ENCODE data around the gene CD276.

Gene CD276

GRCh38 chr15:73746261-73746660, 62.1 kb downstream of the CD276 start:
- Histone ChIP-seq H2AFZ (ENCODE audit: insufficient read depth, low read length, poor library complexity) (no peak overlapping the region), H4K12ac (ENCODE audit: low read depth, low read length) (no peak overlapping the region), H2AK5ac (ENCODE audit: low read length) (no peak overlapping the region), H3K18ac (ENCODE audit: low read length) (no peak overlapping the region), H3K79me2 (ENCODE audit: control insufficient read depth, insufficient read depth, low read length, poor library complexity) (no peaks in the 10 kb centered on the region), H3K4me3 (ENCODE audit: low read depth, low read length) (no peak overlapping the region), H4K8ac (ENCODE audit: low read depth, low read length) (no peak overlapping the region), H2BK5ac (ENCODE audit: low read depth, low read length, poor library complexity) (no peak overlapping the region), H3K9ac (ENCODE audit: low read length) (no peak overlapping the region), H3K27me3 (ENCODE audit: insufficient read depth, low read length) (peaks cover 10% of the 10 kb centered on the region), H3K9me3 (ENCODE audit: insufficient read depth, low read depth, low read length) (peaks cover 2% of the 10 kb centered on the region), H3K23ac (ENCODE audit: low read length) (no peak overlapping the region), H2BK12ac (ENCODE audit: low read length) (no peak overlapping the region), H3K4me1 (ENCODE audit: control insufficient read depth in 1 of 2, insufficient read depth in 2 of 2, low read length in 2 of 2) (peaks cover 8 to 15% of the 10 kb centered on the region in 2 experiments), H3K36me3 (ENCODE audit: control insufficient read depth in 1 of 2, insufficient read depth in 2 of 2, low read length in 2 of 2) (no peaks in the 10 kb centered on the region), H3K4me2 (ENCODE audit: low read length) (no peak overlapping the region), H3K14ac (ENCODE audit: low read length) (no peak overlapping the region), H3K27ac (ENCODE audit: low read depth, low read length) (no peak overlapping the region), H3K79me1 (ENCODE audit: low read length) (no peaks in the 10 kb centered on the region), H4K91ac (ENCODE audit: low read depth, low read length) (no peak overlapping the region), H3K4ac (ENCODE audit: low read depth, low read length) (no peak overlapping the region), H2BK120ac (ENCODE audit: insufficient read depth, low read length, poor library complexity) (no peak overlapping the region)
- peak in 1 of 2 donors; percentile 17 for DNase-seq
- WGBS (ENCODE audit: extremely low coverage, insufficient coverage, insufficient read length): no CpG with 5 or more reads among the region's 8 CpGs

- H2BK12ac ChIP-seq (ENCODE audit: low read length): no peak overlapping the region
- no peaks in the 10 kb centered on the region for H3K36me3 ChIP-seq (ENCODE audit: control insufficient read depth in 1 of 2, insufficient read depth in 2 of 2, low read length in 2 of 2)
- H3K79me1 ChIP-seq (ENCODE audit: low read length): no peaks in the 10 kb centered on the region
- peaks cover 15% of the 10 kb centered on the region for H3K27me3 ChIP-seq (ENCODE audit: insufficient read depth, low read length)
- H4K91ac ChIP-seq (ENCODE audit: low read depth, low read length): no peak overlapping the region
- H3K18ac ChIP-seq (ENCODE audit: low read length): no peak overlapping the region
- H4K8ac ChIP-seq (ENCODE audit: low read depth, low read length): no peak overlapping the region
- H3K27ac ChIP-seq (ENCODE audit: low read depth, low read length): no peak overlapping the region
- no peaks in the 10 kb centered on the region for H3K79me2 ChIP-seq (ENCODE audit: control insufficient read depth, insufficient read depth, low read length, poor library complexity)
- H3K4me3 ChIP-seq (ENCODE audit: low read depth, low read length): no peak overlapping the region
- H3K4me2 ChIP-seq (ENCODE audit: low read length): no peak overlapping the region
- H2AFZ ChIP-seq (ENCODE audit: insufficient read depth, low read length, poor library complexity): no peak overlapping the region
- no CpG with 5 or more reads among the region's 7 CpGs for WGBS (ENCODE audit: extremely low coverage, insufficient coverage, insufficient read length)
- H3K4me1 ChIP-seq (ENCODE audit: control insufficient read depth in 1 of 2, insufficient read depth in 2 of 2, low read length in 2 of 2): peaks cover 8 to 15% of the 10 kb centered on the region in 2 experiments
- H2AK5ac ChIP-seq (ENCODE audit: low read length): no peak overlapping the region
- no peak overlapping the region for H4K12ac ChIP-seq (ENCODE audit: low read depth, low read length)
- H3K4ac ChIP-seq (ENCODE audit: low read depth, low read length): no peak overlapping the region
- no peak overlapping the region for H3K9ac ChIP-seq (ENCODE audit: low read length)
- peaks cover 3% of the 10 kb centered on the region for H3K9me3 ChIP-seq (ENCODE audit: insufficient read depth, low read depth, low read length)
- H3K14ac ChIP-seq (ENCODE audit: low read length): no peak overlapping the region
- DNase-seq: peak; percentile 61 to 85
- no peak overlapping the region for H3K23ac ChIP-seq (ENCODE audit: low read length)
- H2BK5ac ChIP-seq (ENCODE audit: low read depth, low read length, poor library complexity): no peak overlapping the region
- H2BK120ac ChIP-seq (ENCODE audit: insufficient read depth, low read length, poor library complexity): no peak overlapping the region
Observed at GRCh38 chr15:73746883-73747282, 62.7 kb downstream of the CD276 start.

DNA sequence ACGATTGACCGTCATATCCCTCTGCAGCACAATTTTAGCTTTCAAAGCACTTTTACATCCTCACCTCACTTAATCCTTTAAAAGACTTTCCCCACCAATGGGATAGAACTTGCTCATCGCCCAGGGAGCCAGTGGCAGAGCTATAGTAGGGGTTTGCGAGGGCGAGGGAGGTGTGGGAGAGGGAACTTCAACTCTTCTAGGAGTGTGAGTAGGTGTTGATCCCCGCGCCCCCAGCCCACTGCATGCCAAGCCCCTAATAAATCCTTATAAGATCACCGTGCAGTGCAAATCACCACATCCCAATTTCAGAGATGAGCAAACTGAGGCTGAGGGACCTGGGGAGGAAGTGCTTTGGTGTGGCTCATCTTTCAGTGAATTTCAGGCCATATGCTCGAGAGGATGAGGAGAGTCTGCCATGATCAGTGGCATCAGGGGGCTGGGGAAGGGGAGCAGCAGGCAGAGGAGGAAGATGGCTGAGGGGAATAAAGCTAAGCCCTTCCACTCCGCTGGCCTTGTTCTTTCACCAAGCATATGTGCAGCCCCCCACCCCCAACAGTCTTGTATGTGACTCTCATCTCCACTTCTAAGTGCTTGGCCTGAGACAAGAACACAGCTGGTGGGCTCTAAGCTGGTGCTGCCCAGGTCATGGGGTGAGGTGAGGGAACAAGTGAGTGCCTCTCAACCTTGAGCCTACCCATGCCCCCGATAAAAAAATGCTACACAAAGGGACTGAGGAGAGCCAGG, 63.8 kb downstream of the CD276 start:
- no peak overlapping the region for H2AFZ ChIP-seq (ENCODE audit: insufficient read depth, low read length, poor library complexity)
- H3K9ac ChIP-seq (ENCODE audit: low read length): no peak overlapping the region
- H3K4me2 ChIP-seq (ENCODE audit: low read length): no peak overlapping the region
- H3K4me3 ChIP-seq (ENCODE audit: low read depth, low read length): no peak overlapping the region
- H3K27me3 ChIP-seq (ENCODE audit: insufficient read depth, low read length): peaks cover 23% of the 10 kb centered on the region
- no peak overlapping the region for H3K18ac ChIP-seq (ENCODE audit: low read length)
- H3K4me1 ChIP-seq (ENCODE audit: control insufficient read depth in 1 of 2, insufficient read depth in 2 of 2, low read length in 2 of 2): peaks cover 11 to 16% of the 10 kb centered on the region in 2 experiments
- no peaks in the 10 kb centered on the region for H3K79me1 ChIP-seq (ENCODE audit: low read length)
- peaks cover 3% of the 10 kb centered on the region for H3K9me3 ChIP-seq (ENCODE audit: insufficient read depth, low read depth, low read length)
- H2BK5ac ChIP-seq (ENCODE audit: low read depth, low read length, poor library complexity): no peak overlapping the region
- no peak overlapping the region for H4K12ac ChIP-seq (ENCODE audit: low read depth, low read length)
- H3K79me2 ChIP-seq (ENCODE audit: control insufficient read depth, insufficient read depth, low read length, poor library complexity): no peaks in the 10 kb centered on the region
- H3K23ac ChIP-seq (ENCODE audit: low read length): no peak overlapping the region
- no peak overlapping the region for H4K8ac ChIP-seq (ENCODE audit: low read depth, low read length)
- H4K91ac ChIP-seq (ENCODE audit: low read depth, low read length): no peak overlapping the region
- H2AK5ac ChIP-seq (ENCODE audit: low read length): no peak overlapping the region
- DNase-seq: no peak
- H3K27ac ChIP-seq (ENCODE audit: low read depth, low read length): no peak overlapping the region
- no CpG with 5 or more reads among the region's 11 CpGs for WGBS (ENCODE audit: extremely low coverage, insufficient coverage, insufficient read length)
- no peaks in the 10 kb centered on the region for H3K36me3 ChIP-seq (ENCODE audit: control insufficient read depth in 1 of 2, insufficient read depth in 2 of 2, low read length in 2 of 2)
- H3K14ac ChIP-seq (ENCODE audit: low read length): no peak overlapping the region
- H2BK120ac ChIP-seq (ENCODE audit: insufficient read depth, low read length, poor library complexity): no peak overlapping the region
- H3K4ac ChIP-seq (ENCODE audit: low read depth, low read length): no peak overlapping the region
- H2BK12ac ChIP-seq (ENCODE audit: low read length): no peak overlapping the region

- Histone ChIP-seq H3K27me3 (ENCODE audit: insufficient read depth, low read length) (peaks cover 29% of the 10 kb centered on the region), H4K12ac (ENCODE audit: low read depth, low read length) (no peak overlapping the region), H3K4me3 (ENCODE audit: low read depth, low read length) (no peak overlapping the region), H3K23ac (ENCODE audit: low read length) (no peak overlapping the region), H3K9me3 (ENCODE audit: insufficient read depth, low read depth, low read length) (peaks cover 3% of the 10 kb centered on the region), H2AFZ (ENCODE audit: insufficient read depth, low read length, poor library complexity) (no peak overlapping the region), H3K9ac (ENCODE audit: low read length) (no peak overlapping the region), H2BK12ac (ENCODE audit: low read length) (no peak overlapping the region), H3K4ac (ENCODE audit: low read depth, low read length) (no peak overlapping the region), H4K8ac (ENCODE audit: low read depth, low read length) (no peak overlapping the region), H3K4me1 (ENCODE audit: control insufficient read depth in 1 of 2, insufficient read depth in 2 of 2, low read length in 2 of 2) (peaks cover 13 to 16% of the 10 kb centered on the region in 2 experiments), H2BK120ac (ENCODE audit: insufficient read depth, low read length, poor library complexity) (no peak overlapping the region), H3K14ac (ENCODE audit: low read length) (no peak overlapping the region), H3K79me2 (ENCODE audit: control insufficient read depth, insufficient read depth, low read length, poor library complexity) (no peaks in the 10 kb centered on the region), H3K27ac (ENCODE audit: low read depth, low read length) (no peak overlapping the region), H4K91ac (ENCODE audit: low read depth, low read length) (no peak overlapping the region), H3K36me3 (ENCODE audit: control insufficient read depth in 1 of 2, insufficient read depth in 2 of 2, low read length in 2 of 2) (no peaks in the 10 kb centered on the region), H3K4me2 (ENCODE audit: low read length) (no peak overlapping the region), H2BK5ac (ENCODE audit: low read depth, low read length, poor library complexity) (no peak overlapping the region), H2AK5ac (ENCODE audit: low read length) (no peak overlapping the region), H3K18ac (ENCODE audit: low read length) (no peak overlapping the region), H3K79me1 (ENCODE audit: low read length) (no peaks in the 10 kb centered on the region)
- WGBS (ENCODE audit: extremely low coverage, insufficient coverage, insufficient read length): no CpG with 5 or more reads among the region's 6 CpGs
- DNase-seq: no peak
Observed at GRCh38 chr15:73748730-73749129, 64.5 kb downstream of the CD276 start.
